Right hindlimb (tissue), 1 donor: ENCODE data around the gene CFAP91.

Experiments
- DNase-seq: peaks from one replicate; pipeline ENCODE4 v3.0.0-alpha.2; 2018

The CFAP91 gene

DNA sequence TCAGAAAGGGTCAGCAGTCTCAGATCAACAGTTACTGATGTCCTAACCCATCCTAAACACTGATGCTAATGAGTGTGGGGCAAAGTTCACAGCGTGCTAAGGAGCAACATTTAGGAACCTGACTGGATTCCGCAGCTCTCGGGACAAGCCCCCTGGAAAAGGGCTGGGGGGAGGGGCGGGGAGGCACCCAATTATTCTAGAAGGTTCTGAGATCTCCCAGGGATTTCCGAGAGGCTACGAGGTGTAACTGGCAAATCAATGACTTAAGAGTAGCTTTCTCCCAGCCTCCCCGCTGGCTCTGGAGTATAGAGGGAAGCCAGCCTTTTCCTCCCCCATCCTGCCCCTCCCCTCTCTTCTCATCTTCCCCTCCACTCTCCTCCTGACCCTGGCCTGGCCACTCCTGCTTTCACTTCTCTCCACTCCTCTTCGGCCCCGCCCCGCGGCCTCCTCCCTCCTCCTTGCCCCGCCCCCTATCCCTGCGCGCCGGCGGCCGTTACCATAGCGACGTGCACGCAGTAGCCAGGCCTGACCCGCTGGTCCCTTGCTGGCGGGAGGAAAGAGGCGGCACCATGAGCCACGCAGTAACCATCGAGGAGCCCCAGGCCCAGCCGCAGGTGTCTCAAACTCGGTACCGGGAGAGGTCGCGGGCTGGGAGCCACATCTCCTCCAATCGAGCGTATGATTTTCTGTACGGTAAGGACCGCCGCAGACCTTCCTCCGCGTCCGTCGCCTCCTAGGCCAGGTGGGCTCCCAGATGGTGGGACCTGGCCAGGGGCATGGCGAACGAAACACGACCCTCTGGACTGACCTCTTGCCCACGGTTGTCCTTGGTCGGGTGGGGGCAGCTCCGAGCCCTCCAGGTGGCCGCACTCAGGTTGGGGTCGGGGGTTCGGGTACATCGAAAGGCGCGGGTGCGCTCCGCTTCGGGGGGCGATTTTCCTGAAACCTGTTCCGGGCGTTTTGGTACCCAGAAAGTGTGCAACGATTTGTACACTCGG, at the start of gene CFAP91:
Gene CFAP91 (plus strand): TSS at position 493 of the 998 bp plus-strand sequence. CDS start 77 bp downstream, at position 570.
- DNase-seq = peak; percentile 94

DNA sequence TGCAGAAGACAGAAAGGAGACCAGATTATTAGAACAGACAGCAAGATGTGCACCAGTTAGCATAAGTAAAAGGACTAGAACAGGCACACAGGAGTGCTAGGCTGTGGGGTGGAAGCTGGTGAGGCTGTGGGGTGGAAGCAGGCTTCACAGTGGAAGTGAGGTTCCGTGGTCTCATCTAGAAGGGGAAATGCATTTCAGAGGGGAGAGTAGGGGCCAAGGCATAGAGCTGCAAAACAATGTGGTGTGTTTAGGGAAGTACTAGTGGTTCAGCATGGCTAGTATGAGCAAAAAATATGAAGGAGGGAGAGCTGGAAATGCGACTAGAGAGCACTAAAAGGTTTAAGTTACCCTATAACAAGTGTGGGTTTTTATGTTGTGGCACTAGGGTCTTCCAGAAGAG, 48.9 kb upstream of the CFAP91 start:
- no peak for DNase-seq

DNA sequence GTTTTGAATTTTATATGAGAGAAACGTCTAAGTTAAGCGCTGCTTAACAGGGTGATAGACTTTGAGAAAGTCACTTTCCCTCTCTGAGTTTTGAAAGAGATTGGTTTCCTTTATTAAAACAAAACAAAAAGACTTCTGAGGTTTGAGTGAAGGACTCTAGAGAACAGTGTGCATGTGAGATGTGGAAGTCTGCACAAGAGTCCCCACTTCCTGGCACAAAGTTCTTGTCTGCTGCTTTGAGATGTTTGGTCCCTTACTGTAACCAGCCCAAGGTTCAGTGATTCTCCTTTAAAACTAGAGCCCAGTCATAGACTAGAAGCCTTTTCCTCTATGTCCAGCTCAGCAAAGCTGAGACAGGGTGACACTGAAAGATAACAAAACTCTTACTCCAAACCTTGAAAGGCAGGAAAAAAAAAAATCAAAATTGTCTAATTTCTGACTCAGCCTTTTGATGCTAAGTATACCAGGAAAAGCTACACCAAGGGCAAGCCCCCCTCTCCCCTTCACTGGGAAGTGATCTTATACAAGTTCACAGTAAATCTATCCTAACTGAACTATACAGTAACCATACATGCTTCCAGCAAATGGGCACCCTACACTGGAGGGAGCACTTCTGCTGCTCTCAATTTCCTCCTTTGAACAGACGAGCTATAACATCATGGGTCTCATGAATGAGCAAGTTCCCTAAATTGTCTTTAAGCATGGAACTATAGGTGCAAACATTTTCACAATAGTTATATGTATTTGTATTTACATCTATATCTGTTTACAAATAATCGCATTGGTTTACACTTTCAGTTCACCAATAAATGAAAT, 44.7 kb upstream of the CFAP91 start:
- DNase-seq = no peak

DNA sequence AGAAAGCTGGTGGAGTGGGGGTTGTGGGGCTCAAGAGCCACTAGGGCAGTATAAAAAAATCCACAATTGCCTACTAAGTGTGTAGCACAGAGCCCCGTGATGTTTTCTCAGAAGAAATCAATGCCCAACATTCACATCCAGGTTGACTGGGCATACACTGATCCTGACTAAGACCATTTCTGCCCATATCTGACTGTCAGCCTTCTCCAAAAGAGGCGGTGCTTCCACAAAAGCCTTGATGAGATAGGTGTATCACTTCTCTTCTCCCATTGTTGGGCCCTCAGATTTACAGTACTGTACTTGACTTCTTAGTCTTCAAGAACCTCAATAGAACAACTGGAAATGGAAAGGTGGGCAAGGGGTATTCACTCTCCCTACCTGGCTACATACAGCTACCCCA, 43.8 kb upstream of the CFAP91 start:
- DNase-seq = no peak

DNA sequence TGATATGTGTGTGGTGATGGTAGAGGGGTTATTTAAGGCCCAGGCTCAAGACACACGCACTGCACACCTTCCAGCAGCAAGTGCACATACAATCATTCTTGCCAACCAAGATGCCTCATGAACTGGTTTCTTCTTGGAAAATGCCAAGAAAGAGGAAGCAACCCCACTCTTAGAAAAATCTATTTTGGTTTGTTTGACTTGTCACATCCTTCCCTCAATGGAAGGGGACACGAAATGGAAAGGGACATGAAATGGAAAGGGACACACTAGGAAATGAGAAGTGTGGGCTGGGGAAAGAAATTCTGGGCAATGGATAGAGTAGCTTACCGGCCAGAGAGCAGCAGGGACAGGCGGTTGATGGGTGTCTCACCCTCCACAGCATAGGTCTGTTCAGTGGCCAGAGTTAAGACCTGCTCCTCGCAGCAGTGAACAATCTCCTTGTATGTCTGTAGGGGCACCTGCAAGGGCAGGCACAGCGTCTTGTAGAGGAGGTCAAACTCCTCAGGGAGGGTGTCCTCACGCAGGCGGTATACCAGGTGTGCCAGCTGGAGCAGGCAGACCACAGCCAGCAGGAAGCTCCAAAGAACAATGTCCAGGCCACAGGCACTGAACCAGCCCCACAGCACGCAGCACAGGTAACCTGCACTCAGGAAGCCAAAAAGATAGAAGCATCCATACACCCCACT, 43.1 kb upstream of the CFAP91 start:
- no peak for DNase-seq

DNA sequence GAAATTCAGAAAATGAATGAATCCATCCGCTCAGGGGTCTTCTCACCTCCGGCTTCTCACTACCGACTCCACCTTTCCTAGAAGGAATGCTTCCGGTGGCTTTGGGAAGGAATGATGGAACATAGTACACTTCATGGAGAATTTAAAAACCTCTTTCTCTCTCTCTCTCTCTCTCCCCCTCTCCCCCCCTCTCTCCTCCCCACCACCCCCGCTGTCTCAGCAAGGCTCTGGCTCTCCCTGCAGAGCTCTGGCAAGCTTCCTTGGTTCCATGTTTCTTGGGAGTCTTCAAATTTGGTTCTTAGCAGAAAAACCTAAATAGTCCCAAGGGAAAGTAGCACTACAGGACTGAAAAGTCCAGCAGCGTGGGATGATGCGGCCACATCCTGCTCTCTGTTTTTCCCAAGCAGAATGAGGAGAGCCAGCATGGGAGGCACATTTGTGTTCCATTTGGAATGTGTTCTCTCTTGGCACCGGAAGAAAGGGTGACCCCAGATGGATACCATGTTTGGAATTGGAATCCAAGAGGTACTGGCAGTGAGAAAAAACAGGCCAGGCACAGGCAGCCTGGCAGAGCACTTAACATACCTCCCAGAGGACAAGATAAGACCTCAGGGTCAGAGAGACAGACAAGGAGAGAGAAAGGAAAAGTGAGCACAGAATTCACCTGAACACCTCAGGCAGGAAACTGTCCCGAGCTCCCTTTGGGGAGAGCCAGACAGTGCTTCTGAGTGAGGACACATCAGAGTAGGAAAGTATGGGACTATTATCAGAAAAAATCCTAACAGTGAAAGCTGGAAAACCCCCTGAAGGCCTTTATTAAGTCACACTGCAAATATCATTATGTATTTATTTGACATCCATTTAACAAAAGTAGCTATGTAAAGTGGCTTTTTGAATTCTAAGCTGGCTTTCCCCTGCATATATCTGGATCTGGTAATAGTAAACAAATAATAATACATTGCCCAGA, 42.1 kb upstream of the CFAP91 start, which contains the start of gene POPDC2:
Gene POPDC2 (minus strand): TSS at position 116 of the 967 bp plus-strand sequence. CDS start 166 bp downstream, outside the sequence.
- no peak for DNase-seq

DNA sequence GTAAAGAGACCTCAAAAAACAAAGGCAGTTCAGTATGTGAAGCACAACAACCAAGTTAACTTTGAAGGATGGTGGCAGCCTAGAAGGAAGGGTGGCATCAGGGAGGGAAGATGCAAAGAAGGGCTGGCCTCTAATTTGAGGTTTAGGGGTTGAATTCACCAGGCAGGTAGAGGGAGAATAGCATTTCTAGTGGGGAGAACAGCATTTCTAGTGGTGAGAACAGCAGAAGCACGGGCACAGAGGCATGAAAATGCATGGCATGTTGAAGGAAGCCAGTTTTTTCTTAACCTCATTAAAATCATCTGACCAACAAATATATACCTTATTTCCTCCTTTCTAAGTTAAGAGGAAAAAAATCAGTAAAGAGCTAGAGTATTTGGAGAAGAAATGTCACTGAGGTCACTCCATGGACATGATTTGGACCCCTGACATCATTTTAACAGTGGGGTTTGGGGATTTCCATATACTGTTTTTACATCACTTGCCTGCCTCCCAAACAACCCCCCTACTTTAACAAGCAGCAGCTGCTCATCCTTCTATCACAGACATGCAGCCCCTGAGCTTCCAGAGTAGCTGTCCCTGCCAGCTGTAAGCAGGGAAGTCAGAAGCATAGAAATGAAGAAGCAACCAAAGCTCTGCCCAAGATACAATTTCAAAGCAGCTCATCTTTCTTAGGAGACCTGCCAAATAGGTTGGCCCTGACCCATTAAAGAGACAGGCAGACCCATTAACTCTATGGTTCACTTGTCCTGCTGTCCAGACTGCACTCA, 40.0 kb upstream of the CFAP91 start:
- DNase-seq = peak; percentile 60

DNA sequence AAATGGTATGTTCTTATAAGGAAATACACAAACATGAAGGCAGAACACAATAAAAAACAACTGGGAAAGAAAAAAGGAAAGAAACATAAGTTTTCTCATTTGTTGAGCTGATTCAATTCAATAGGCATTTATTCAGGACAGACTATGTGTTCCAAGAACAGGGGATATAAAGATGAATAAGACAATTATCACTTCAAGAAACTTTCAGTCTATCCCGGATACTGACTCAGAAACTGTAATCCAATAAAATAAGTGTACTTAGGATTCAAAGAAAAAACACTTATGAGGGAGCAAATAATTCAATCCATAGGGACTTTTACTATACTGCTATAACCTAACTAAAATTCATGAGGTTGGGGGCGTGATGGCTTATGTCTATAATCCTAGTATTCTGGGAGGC, 38.9 kb upstream of the CFAP91 start:
- DNase-seq = no peak

DNA sequence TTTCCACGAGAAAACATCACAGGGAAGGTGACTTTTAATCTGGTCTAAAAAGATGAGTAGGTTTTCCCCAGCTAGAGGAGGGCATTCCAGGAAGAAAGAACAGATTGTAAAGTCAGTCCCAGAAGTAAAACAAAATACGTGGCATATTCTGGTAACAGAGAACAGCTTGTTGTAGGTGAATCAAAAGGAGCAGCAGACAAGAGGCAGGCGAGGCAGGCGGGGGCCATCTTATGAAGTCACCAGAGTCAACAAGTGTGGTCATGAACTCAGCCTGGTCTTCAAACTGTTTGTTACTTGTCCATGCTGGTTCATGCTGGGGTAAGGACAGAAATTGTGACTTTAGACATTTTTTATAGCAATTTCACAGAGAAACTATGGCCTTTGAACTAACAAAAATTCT, 38.5 kb upstream of the CFAP91 start:
- no peak for DNase-seq

DNA sequence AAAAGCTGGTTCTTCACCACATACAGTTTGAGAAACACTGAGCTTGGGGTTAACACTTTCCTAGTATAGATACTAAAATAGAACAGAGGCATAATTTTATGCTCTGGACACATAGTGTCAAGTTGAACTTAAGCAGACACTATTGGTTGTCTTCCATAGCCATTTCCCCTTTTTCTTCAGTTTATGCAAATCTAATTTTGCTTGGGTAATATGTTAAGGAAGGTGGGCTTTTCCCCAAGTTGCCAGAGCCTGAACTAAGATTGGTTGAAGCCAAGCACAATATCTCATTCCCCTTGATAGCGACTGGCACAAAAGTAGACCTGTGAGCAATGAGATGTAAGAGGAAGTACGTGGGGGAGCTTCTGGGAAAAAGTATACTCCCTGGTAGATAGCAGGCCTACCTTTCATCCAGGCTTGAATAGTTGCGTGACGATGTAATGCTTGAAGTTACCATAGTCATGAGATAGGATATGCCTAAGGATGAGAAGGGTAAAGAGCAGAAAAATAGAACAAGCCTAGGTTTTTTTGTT, 37.9 kb upstream of the CFAP91 start:
- DNase-seq = no peak

DNA sequence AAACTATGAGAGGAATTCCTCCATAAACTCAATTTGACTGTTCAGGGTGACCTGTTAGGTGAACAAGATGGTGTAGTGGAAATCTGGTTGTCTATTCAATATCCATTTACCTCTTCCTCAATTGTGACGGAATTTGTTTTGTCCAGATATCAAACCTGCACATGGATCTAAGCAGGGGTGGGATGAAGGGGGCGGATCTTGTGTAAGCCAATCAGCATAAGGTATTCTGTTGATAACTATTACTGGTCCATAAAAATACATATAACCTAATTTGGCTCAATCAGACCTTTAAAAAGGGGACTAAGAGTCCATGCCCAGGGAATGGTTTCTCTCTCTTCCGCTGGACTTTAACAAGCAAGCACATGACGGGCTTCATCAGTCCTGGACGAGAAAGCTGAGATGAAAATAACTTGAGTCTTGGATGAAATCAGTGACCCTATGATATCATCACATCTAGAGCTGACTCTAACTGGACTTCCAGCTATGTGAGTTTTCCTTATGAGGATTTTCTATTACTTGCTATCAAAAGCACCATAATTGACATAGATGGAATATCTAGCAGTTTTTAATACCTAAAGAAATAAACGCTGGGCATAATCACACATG, 36.8 kb upstream of the CFAP91 start:
- DNase-seq = no peak

DNA sequence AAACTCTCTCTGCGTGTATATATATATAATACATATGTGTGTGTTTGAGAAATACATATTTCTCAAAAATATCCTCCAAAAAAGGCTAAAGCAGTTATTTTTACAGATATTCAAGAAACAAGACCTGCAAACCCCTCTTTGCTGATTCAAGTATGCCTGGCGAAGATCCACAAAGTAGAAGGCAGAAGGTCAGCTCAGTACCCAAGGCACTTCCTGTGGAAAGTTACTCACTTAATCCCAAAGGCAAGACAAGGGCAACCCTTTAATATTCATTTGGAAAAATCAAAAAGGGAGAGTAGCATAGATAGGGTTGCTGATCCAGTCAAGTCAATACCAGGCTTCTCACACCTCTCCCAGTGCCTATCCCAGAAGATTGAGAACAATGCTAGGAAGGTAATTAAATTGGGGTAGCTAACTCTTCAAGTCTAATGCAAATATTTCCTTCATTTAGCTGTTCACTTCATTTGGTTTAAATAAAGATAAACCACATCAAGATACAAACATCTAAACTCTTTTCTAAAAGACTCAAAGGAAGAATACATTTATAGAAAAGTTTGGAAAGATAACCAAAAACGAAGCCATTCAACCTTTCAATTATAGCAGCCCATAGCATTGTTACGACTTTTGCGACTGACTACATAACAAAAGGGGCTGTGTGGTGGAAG, 32.8 kb upstream of the CFAP91 start:
- no peak for DNase-seq

DNA sequence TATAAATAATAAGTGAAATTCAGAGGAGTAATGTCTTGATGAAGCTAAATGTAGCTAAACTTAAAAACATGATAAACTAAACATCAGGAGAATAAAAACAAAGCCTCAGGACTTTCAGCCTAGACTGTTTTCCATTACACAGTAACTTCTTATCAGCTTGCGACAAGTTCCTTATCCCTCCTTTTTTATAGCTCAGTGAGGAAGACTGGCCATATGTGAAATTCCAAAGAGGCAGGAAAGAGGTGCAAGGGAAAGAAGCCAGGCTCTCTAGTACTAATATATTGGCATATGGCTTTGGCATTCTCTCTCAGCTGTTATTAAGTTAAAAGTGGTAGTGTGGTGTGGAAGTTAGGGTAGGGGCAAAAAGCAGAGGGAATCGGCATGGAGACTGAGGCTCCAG, 30.0 kb upstream of the CFAP91 start:
- no peak for DNase-seq

DNA sequence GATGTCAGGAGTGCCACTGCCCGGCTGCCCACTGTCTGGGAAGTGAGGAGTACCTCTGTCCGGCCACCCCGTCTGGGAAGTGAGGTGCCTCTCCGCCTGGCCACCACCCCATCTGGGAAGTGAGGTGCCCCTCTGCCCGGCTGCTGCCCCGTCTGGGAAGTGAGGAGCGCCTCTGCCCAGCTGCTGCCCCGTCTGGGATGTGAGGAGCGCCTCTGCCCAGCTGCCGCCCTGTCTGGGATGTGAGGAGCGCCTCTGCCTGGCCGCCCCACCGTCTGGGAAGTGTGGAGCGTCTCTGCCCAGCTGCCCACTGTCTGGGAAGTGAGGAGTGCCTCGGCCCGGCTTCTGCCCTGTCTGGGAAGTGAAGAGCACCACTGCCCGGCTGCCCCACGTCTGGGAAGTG, 28.9 kb upstream of the CFAP91 start:
- no peak for DNase-seq

DNA sequence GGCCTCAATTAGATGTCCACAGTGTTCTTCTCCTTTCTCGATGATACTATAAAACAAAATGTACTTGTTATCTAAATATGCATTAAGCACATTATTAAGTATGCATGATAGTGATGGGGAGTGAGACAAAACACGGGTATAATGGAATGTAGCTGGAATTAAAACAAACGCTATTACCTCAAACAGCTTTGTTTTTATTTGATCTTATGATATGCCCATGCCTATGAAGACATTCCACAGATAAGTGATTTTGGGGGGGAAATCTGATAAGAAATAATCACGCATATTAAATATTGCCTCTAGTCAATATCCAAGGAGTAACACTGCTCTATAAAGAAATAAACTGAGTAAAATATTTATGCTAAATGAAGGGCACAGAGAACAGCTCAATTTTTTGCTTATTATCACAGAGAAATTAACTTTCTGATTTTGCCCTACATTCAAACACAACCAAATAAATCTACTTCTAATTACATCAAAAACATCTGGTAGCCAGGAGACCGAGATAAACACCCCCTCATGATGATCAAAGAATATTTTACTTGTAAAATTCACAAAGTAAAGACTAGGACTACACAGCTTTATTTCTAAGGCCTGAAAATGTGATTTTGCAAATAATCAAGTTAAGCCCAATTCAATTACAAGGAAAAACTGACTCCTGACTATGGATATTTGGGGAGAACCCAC, 27.5 kb upstream of the CFAP91 start:
- DNase-seq = no peak

DNA sequence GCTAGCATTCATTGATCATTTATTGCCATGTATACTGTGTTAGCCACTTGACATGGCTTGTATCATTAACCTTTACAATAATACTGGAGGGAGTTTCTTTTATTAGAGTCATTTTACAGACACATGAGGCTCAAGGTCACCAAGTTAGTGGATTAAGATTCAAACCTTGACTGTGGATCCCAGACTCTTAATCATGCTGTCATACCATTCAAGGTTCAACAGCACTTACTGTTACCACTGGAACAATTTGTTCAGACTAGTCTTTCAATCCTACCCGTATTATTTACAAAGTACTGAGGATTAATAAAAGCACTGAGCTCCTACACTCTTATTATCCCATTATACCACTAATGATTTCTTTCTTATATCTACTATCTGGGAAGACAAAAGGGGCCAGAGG, 26.8 kb upstream of the CFAP91 start:
- DNase-seq = no peak

DNA sequence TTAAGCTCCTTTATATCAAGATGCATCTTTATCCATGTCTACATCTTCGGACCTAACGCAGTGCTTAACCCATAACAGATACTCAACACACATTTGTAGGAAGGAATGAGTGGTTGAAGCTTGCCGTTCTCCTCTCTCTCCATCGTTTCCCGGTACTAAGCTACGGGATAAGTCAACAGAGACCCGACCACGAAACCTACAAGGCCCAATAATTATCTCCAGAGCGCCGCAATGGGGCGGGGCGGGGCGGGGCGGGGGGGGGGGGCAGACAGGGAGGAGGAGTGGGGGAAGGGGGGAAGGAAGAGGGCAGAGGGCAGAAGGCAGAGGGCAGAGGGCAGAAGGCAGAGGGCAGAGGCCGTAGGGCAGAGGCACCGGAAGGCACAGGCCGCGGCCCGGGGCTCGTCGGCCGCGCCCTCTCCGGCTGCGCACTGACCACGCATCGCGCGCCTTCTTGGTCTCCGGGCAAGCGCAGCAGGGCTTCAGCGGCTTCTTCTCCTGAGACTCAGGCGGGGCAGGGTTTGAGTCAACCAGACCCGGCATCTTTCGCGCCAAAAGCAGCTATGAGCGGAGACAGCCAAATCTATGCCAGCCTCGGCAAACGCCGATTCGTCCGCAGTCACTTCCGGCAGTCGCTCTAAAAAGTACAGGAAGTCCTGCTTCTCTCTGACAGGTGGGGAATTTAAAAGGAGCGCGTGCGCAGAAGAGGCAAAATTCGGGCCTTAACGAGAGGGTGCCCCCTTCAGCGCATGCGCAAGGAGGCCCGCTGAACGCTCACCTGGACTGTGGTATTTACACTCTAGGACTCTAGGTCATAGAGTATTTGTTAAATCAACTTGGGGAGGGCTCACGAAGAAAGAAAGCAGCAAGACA, 25.8 kb upstream of the CFAP91 start, which contains the start of gene COX17:
Gene COX17 (minus strand): TSS at position 636 of the 870 bp plus-strand sequence. CDS start 96 bp downstream, at position 540.
- peak; percentile 95 for DNase-seq

DNA sequence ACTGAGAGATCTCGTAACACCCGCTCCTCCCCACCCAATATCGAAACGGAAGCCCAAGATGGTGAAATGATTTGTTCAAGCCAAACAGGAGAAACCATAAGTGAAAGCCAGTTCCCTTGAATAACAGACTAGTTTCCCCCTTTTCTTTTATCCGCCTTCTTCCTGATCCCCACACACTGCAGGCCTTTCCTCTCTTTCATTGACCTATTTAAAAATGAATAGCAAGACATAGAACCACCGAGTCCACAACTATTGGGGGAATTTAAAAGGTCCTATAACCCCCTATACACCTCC, 25.2 kb upstream of the CFAP91 start:
- no peak for DNase-seq
